SJSA1 (cell line): ENCODE results near the gene DOK5. TPM values are rescaled to one million over a fixed set of nuclear protein-coding genes. Genes with fewer than 3 reads are reported as not detected.
"Not testable (repeated sequence)": the region's sequence is repeated elsewhere in the genome, so short reads cannot be mapped to it uniquely, and the experiment has no call there.

ENCODE experiments used
- DNase-seq, 2 experiments: peaks; one replicate each; pipeline ENCODE4 v3.0.0-alpha.2; 2015 to 2020; ENCODE audit warnings: low spot score in 2 of 2, low read depth in 1 of 2
- H3K27ac ChIP-seq: fragments of 250-450 bp; sonication (Bioruptor Pico); 2 replicates; pipeline ENCODE4 v1.5.1; 2020; ENCODE audit warnings: mild to moderate bottlenecking, moderate library complexity
- H3K27me3 ChIP-seq: fragments of 250-450 bp; sonication (Bioruptor Pico); replicated peaks from 2 replicates; pipeline ENCODE4 v1.5.1; 2020; ENCODE audit warnings: mild to moderate bottlenecking, moderate library complexity
- H3K36me3 ChIP-seq: fragments of 250-450 bp; sonication (Bioruptor Pico); 2 replicates; pipeline ENCODE4 v1.5.1; 2020; ENCODE audit warnings: mild to moderate bottlenecking
- H3K4me1 ChIP-seq: fragments of 250-450 bp; sonication (Bioruptor Pico); replicated peaks from 2 replicates; pipeline ENCODE4 v1.6.1; 2021; ENCODE audit warnings: mild to moderate bottlenecking
- H3K4me3 ChIP-seq: fragments of 250-450 bp; sonication (Bioruptor Pico); 2 replicates; pipeline ENCODE4 v1.5.1; 2020; ENCODE audit warnings: mild to moderate bottlenecking
- H3K9me3 ChIP-seq: fragments of 250-450 bp; sonication (Bioruptor Pico); replicated peaks from 2 replicates; pipeline ENCODE4 v1.5.1; 2020; ENCODE audit warnings: mild to moderate bottlenecking
- total RNA-seq: library from RNA; depleted of rRNA; stranded (reverse); fragments of >200 nt; shearing (Covaris generic); gene quantifications from 2 replicates; pipeline ENCODE4 v1.2.3, GENCODE V29; 2014; rRNA removed

DOK5 gene
- 0.63 and 4.0 TPM in 2 replicates for total RNA-seq

DNA sequence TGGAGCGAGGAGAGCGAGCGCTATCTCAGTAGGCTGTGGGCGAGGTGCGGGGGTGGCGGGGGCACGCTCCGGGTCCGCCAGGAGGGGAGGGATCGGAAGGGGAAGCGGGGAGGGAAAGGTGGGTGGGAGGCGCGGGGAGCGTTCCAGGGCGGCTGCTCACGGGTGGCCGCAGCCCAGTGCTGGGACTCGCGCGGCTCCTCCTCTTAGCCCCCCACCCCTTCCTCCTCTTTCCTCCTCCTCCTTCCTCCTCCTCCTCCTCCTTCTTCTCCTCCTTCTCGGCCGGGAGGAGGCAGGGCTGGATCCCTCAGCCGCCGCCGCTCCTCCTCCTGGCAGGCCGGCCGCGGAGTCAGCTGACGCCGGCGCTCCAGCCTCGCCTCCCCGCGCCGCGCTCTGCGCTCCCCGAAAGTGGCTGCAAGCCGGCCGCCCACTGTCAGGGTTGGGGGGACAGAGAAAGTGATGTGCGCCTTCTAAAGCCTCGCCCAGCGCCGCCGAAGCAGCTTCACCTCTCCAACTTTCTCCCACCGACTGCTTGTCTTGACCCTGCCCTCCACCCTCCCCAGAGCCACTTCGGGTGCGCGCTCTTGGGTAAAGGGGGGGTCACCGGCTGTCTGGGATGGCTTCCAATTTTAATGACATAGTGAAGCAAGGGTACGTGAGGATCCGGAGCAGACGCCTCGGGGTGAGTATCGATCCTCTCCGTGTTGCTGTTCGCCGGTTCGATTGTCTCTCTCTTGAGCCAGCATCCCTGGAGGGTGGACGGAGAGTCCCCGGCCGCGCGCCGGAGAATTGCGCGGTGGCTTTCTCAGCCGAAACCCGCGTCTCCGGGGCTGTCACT is at the start of gene DOK5:
DOK5 (plus strand) TSS at position 260 of the 835 bp plus-strand sequence; CDS start at position 614, 354 bp downstream.
- peaks cover 44% of the 10 kb centered on the region for H3K27me3 ChIP-seq
- no peak for DNase-seq
- H3K4me3 ChIP-seq, result peak within 1 kb of the TSS; percentile 29
- H3K36me3 ChIP-seq, result no peaks in the 10 kb centered on the region
- H3K4me1 ChIP-seq, result 0 out of 2 replicates have a peak, but pooled peaks cover 5% of the 10 kb centered on the region
- H3K27ac ChIP-seq, result no peak within 1 kb of the TSS
- H3K9me3 ChIP-seq, result no peaks in the 10 kb centered on the region

DNA sequence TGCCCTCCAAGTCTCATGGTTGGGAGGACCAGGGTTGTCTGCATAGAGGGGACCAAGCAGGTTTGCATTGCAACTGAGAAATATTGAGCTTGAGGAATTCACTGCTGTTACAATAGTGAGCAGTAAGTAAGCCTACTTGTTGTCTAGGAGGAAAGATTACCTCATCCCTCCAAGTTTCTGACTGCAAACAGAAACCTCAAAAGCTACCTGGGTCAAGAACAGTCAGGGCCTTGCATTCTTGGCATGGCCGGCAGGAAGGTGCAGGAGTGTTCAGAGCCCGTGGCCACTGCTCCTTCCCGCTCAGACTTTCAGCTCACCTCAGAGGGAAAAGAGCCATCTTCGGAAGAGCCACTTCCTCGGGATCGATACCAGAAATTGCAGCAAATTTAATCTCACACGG is 46.0 kb upstream of the DOK5 start:
- H3K27me3 ChIP-seq, result no peaks in the 10 kb centered on the region
- no peak overlapping the region for H3K4me3 ChIP-seq
- no peak for DNase-seq
- no peaks in the 10 kb centered on the region for H3K4me1 ChIP-seq
- no peaks in the 10 kb centered on the region for H3K36me3 ChIP-seq
- H3K27ac ChIP-seq, result no peak overlapping the region
- no peaks in the 10 kb centered on the region for H3K9me3 ChIP-seq

DNA sequence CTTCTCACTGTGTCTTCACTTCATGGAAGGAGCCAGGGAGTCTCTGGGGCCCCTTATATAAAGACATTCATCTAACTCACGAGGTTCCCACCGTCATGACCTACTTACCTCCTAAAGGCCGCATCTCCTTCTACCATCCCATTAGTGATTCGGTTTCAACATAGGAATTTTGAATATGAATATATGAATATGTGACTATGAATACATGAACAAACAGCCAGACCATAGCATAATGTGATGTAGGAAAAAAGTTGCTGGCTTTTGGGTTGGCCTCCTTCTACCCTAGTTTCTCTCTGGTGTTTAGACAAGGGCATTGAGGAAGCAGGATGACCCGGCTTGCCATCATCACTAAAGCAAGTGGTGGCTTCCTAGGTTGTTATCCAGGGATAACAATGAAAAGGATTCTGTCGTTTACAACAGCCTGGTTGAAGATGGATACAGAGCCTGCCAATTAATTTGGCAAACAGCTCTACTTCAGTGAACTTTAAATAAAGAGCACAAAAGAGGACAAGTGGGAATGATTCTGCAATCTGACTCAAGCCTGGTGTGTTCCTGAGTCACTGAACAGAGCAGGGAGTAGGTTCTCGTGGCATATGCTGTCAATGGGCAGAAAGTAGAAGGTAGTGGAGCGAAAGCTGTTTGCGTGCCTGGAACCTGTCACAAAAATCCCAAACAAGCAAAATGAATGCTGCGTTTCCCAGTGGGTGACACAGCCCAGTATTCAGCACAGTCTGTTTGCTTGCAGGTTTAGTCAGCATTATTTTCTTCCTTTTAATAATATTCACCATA is 44.0 kb upstream of the DOK5 start:
- no peak for DNase-seq
- Histone ChIP-seq H3K4me1 (no peaks in the 10 kb centered on the region), H3K27ac (no peak overlapping the region), H3K36me3 (no peaks in the 10 kb centered on the region), H3K9me3 (no peaks in the 10 kb centered on the region), H3K27me3 (no peaks in the 10 kb centered on the region), H3K4me3 (no peak overlapping the region)

DNA sequence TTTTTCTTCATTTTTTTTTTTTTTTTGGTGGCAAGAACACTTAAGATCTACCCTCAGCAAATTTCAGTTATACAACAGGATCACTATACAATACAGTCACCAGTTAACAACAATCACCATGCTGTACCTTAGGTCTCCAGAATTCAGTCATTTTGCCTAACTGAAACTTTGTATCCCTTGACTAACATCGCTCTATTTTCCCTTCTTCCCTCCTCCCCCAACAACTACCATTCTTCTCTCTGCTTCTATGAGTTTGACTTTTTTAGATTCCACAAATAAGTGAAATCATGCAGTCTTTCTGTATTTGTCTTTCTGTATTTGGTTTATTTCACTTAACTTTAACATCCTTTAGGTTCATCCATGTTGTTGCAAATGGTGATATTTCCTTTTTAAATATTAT is 42.4 kb upstream of the DOK5 start:
- Histone ChIP-seq H3K4me1 (no peaks in the 10 kb centered on the region), H3K36me3 (no peaks in the 10 kb centered on the region), H3K27ac (no peak overlapping the region), H3K9me3 (no peaks in the 10 kb centered on the region), H3K4me3 (no peak overlapping the region), H3K27me3 (no peaks in the 10 kb centered on the region)
- DNase-seq, result no peak

DNA sequence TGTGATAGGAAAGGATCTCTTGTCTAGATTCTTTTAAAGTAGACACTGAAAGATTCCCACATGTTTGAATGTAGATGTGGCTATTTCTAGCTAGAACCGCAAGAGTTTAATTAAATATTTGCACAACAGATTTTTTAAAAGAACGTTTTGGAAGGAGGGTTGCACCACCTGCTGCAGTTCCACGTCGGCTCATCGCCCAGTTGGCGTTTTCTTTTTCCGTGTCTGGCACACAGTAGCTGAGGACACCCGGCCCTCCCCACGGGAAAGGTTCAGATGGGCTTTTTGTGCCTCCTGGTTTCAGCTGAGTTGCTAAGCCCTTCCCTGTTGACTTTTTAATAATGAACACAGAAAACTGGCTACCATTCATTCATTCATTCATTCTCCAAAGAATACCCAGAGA is 41.8 kb upstream of the DOK5 start:
- H3K27me3 ChIP-seq, result no peaks in the 10 kb centered on the region
- no peaks in the 10 kb centered on the region for H3K9me3 ChIP-seq
- no peak for DNase-seq
- H3K4me1 ChIP-seq, result no peaks in the 10 kb centered on the region
- H3K4me3 ChIP-seq, result no peak overlapping the region
- H3K36me3 ChIP-seq, result no peaks in the 10 kb centered on the region
- H3K27ac ChIP-seq, result no peak overlapping the region

DNA sequence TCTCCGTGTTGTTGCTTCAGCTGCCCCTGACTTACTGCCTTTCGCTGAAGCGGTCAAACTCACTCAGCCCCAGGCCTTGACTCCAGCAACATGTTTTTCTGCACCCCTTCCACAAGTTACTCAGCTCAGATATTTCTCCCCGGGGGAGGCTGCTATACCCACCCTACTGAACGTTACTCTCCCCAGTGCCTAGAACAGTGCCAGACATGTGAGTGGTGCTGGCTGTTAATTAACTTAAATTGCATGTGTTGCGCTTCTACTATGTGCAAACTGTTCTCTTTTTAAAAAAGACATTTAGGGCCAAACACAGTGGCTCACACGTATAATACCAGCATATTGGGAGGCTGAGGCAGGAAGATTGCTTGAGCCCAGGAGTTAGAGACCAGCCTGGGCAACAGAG is 41.2 kb upstream of the DOK5 start:
- Histone ChIP-seq H3K27ac (no peak overlapping the region), H3K4me3 (no peak overlapping the region), H3K36me3 (no peaks in the 10 kb centered on the region), H3K4me1 (no peaks in the 10 kb centered on the region), H3K9me3 (no peaks in the 10 kb centered on the region), H3K27me3 (no peaks in the 10 kb centered on the region)
- no peak for DNase-seq

DNA sequence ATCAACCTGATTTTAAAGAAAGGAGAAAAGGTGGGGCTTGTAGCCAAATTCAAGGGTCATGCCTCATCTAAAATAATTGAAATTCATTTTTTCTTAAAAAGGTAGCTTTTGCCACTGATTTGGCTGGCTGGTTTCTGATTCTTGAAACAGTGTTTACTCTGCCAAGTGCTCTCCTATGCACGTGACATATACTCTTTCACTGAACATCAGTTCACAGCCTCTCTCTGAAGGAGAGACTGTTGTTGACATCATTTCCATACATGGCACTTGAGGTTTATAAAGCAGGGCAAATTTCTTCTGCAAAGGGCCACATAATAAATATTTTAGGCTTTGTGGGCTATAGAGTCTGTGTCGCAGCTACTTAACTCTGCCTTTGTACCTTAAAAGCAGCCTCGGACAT is 40.4 kb upstream of the DOK5 start:
- Histone ChIP-seq H3K9me3 (no peaks in the 10 kb centered on the region), H3K4me3 (no peak overlapping the region), H3K4me1 (no peaks in the 10 kb centered on the region), H3K27me3 (no peaks in the 10 kb centered on the region), H3K27ac (no peak overlapping the region), H3K36me3 (no peaks in the 10 kb centered on the region)
- DNase-seq, result no peak

DNA sequence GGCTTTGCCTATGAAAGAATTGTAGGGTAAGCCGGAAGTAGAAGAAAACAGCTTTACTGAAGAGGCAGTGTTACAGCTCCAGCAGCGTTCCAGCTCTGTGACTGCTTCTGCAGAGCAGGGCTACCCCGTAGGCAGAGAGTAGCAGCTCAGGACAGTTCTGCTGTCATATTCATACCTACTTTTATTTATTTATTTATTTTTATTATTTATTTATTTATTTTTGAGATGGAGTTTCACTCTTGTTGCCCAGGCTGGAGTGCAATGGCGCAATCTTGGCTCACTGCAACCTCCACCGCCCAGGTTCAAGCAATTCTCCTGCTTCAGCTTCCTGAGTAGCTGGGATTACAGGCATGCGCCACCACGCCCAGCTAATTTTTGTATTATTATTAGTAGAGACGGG is 39.0 kb upstream of the DOK5 start:
- not testable (repeated sequence) for DNase-seq, H3K27me3 ChIP-seq, H3K36me3 ChIP-seq, H3K9me3 ChIP-seq, H3K27ac ChIP-seq, H3K4me3 ChIP-seq, H3K4me1 ChIP-seq

DNA sequence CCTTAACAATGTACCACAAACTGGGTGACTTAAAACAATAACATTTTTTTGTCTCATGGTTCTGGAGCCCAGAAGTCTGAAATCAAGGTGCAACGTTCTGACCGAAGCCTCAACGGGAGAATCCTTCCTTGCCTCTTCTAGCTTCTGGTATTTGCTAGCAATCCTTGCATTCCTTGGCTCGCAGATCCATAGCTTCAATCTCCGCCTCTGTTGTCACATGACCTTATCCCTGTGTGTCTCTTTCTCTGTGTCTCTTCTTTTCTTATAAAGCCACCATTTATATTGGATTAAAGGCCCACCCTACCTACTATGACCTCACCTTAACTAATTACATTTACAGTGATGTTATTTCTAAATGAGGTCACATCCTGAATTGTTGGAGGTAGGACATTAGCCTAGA is 37.2 kb upstream of the DOK5 start:
- no peaks in the 10 kb centered on the region for H3K9me3 ChIP-seq
- H3K4me1 ChIP-seq, result no peaks in the 10 kb centered on the region
- no peak overlapping the region for H3K4me3 ChIP-seq
- no peaks in the 10 kb centered on the region for H3K27me3 ChIP-seq
- H3K27ac ChIP-seq, result no peak overlapping the region
- no peaks in the 10 kb centered on the region for H3K36me3 ChIP-seq
- DNase-seq, result no peak

DNA sequence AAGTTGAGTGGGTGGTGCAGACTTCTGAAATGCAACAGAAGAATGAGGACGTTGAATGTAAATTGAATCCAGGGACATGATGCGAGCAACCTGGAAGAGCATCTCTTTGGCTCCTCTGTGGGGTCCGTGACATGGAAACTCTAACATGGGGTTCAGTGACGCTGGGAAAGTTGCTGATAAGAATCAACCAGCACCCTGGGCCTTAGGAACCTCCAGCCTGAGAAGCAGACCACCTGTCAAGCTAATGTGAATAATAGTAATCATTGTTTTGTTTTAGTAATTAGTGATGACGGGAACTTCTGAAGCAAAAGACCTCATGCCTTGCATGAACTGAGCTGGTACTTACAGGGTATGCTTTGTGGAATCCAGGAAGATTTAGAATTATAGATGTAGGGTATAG is 25.2 kb upstream of the DOK5 start:
- Histone ChIP-seq H3K36me3 (no peaks in the 10 kb centered on the region), H3K9me3 (no peaks in the 10 kb centered on the region), H3K4me1 (no peaks in the 10 kb centered on the region), H3K4me3 (no peak overlapping the region), H3K27me3 (peaks cover 4% of the 10 kb centered on the region; the same call in 1 of the 2 replicates), H3K27ac (no peak overlapping the region)
- no peak for DNase-seq

DNA sequence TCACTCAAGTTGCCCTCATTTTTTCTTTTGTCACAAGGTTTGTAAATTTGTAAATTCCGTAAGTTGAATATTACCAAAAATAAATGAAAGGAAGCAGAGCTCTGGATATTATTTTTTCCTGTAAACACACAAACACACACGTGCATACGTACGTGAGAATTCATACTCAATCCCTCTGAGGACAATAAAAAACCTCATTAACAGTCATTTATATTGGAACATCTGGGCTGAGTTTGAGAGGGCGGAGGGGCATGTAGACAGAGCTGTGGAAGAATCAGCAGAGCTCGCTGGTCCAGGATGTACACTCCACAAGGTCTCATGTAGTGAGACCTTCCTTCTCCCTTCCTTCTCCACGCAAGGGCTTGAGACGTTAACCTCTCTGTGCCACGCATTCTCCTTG is 24.2 kb upstream of the DOK5 start:
- no peaks in the 10 kb centered on the region for H3K4me1 ChIP-seq
- no peak for DNase-seq
- peaks cover 4% of the 10 kb centered on the region; the same call in 1 of the 2 replicates for H3K27me3 ChIP-seq
- H3K36me3 ChIP-seq, result no peaks in the 10 kb centered on the region
- H3K9me3 ChIP-seq, result no peaks in the 10 kb centered on the region
- H3K27ac ChIP-seq, result no peak overlapping the region
- no peak overlapping the region for H3K4me3 ChIP-seq

DNA sequence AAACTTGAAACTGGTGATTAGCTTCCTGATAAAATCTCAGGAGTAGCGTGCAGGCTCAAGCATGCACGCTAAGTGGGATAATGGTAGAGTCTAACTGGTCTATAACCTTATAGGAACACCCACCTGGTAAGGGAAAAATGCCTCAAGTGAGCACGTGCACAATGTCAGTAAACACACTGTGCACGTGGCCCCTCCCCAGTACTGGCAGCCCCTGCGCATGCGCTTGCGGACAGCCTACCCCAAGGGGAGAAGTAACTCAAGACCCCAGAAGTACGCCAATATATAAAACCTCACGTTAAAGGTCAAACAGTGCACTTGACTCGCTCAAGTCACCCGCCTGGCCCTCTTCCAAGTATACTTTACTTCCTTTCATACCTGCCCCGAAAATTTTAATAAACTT is 23.1 kb upstream of the DOK5 start:
- no peaks in the 10 kb centered on the region for H3K9me3 ChIP-seq
- no peak overlapping the region for H3K27ac ChIP-seq
- H3K27me3 ChIP-seq, result peaks cover 4% of the 10 kb centered on the region; the same call in 1 of the 2 replicates
- no peaks in the 10 kb centered on the region for H3K4me1 ChIP-seq
- no peaks in the 10 kb centered on the region for H3K36me3 ChIP-seq
- no peak for DNase-seq
- no peak overlapping the region for H3K4me3 ChIP-seq

DNA sequence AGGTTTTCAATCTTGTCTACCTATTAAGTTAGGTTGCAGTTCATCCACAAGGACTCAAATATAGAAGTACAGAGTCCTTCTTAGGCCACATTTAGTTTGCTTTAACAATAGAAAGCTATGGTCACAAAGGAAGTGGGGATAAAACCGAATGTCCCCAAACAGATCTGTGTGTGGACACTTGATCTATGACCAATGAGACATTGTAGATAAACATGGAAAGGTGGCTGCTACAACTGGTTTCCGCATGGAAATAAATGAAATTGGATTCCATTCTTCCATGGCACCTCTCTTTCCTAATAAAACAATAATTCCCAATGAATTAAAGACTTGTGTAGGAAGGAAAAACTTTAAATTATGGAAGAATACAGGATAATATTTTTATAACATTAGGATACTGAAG is 20.4 kb upstream of the DOK5 start:
- no peak overlapping the region for H3K27ac ChIP-seq
- no peaks in the 10 kb centered on the region for H3K36me3 ChIP-seq
- H3K27me3 ChIP-seq, result no peaks in the 10 kb centered on the region
- H3K4me1 ChIP-seq, result no peaks in the 10 kb centered on the region
- H3K4me3 ChIP-seq, result no peak overlapping the region
- DNase-seq, result no peak
- no peaks in the 10 kb centered on the region for H3K9me3 ChIP-seq

DNA sequence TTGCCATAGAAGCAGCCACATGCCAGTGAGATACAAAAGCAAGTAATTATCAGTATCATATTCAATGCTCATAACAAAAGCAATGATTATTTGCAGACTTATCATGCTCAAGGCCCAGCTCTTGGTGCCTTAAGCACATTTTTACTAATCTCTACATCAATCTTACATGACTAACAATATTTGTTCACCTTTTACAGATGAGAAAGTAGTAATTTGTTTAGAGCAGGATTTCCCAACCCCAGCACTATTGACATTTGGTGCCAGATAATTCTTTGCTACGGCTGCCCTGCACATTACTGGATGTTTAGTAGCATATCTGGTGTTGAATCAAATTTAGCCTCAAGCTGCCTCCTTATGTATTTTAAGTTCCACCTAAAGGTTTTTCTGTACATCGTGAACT is 19.0 kb upstream of the DOK5 start:
- Histone ChIP-seq H3K27ac (no peak overlapping the region), H3K36me3 (no peaks in the 10 kb centered on the region), H3K9me3 (no peaks in the 10 kb centered on the region), H3K4me3 (no peak overlapping the region), H3K27me3 (no peaks in the 10 kb centered on the region), H3K4me1 (no peaks in the 10 kb centered on the region)
- DNase-seq, result no peak
